DND-41 (cell line): ENCODE results near the gene FBXW4.

Source experiments
- ATAC-seq: fragments of 200-7000 bp; cut with Tn5 transposase; 3 replicates; pipeline ENCODE4 v1.9.1; 2021; ENCODE audit warnings: low read depth; ENCODE audit not compliant: insufficient read depth
- DNase-seq: peaks from one replicate; pipeline ENCODE4 v3.0.0-alpha.2; 2020
- H2AFZ ChIP-seq: 2 replicates; pipeline ENCODE4 v1.6.0; 2012; ENCODE audit warnings: low read depth, low read length
- H3K27ac ChIP-seq: 2 replicates; pipeline ENCODE4 v1.5.1; 2012; ENCODE audit warnings: low read length, inconsistent platforms
- H3K27me3 ChIP-seq: fragments of 200-600 bp; sonication (generic); 2 replicates; pipeline ENCODE4 v1.6.0; 2012; ENCODE audit warnings: low read length, mild to moderate bottlenecking, inconsistent platforms; ENCODE audit not compliant: insufficient read depth, poor library complexity
- H3K36me3 ChIP-seq: 2 replicates; pipeline ENCODE4 v1.5.1; 2012; ENCODE audit warnings: low read length, inconsistent platforms; ENCODE audit not compliant: insufficient read depth
- H3K4me1 ChIP-seq: 2 replicates; pipeline ENCODE4 v1.5.1; 2012; ENCODE audit warnings: mild to moderate bottlenecking, low read length; ENCODE audit not compliant: insufficient read depth
- H3K4me2 ChIP-seq: 2 replicates; pipeline ENCODE4 v1.6.0; 2012; ENCODE audit warnings: mild to moderate bottlenecking, moderate library complexity, low read length, inconsistent platforms; ENCODE audit not compliant: insufficient read depth
- H3K4me3 ChIP-seq, 2 experiments: fragments of 200-600 bp in 1 of 2; shearing (Covaris generic) in 1 of 2; 2 replicates each; pipeline ENCODE4 v1.5.1; 2012 to 2016; ENCODE audit warnings: inconsistent platforms in 2 of 2, low read length in 2 of 2, mild to moderate bottlenecking in 2 of 2, low read depth in 1 of 2, moderate library complexity in 1 of 2
- H3K79me2 ChIP-seq: 2 replicates; pipeline ENCODE4 v1.6.0; 2012; ENCODE audit warnings: low read length, inconsistent platforms; ENCODE audit not compliant: insufficient read depth
- H3K9ac ChIP-seq: 2 replicates; pipeline ENCODE4 v1.6.0; 2012; ENCODE audit warnings: low read depth, mild to moderate bottlenecking, inconsistent platforms, low read length, moderate library complexity
- H3K9me3 ChIP-seq: 2 replicates; pipeline ENCODE4 v1.5.1; 2012; ENCODE audit warnings: low read length, moderate library complexity, mild to moderate bottlenecking, inconsistent platforms; ENCODE audit not compliant: insufficient read depth, severe bottlenecking
- H4K20me1 ChIP-seq: 2 replicates; pipeline ENCODE4 v1.6.0; 2012; ENCODE audit warnings: low read length; ENCODE audit not compliant: insufficient read depth
- CTCF ChIP-seq: IDR thresholded peaks from 2 replicates; pipeline ENCODE4 v1.5.1; 2012; ENCODE audit warnings: borderline replicate concordance, low read length, moderate library complexity, mild to moderate bottlenecking; ENCODE audit not compliant: poor library complexity, severe bottlenecking; ENCODE audit errors: extremely low read depth
- EZH2 ChIP-seq: IDR thresholded peaks from 3 replicates; pipeline ENCODE4 v1.6.1; 2012; ENCODE audit warnings: borderline replicate concordance, low read depth, mild to moderate bottlenecking, moderate library complexity, low read length, inconsistent platforms; ENCODE audit not compliant: severe bottlenecking

The FBXW4 gene

DNA sequence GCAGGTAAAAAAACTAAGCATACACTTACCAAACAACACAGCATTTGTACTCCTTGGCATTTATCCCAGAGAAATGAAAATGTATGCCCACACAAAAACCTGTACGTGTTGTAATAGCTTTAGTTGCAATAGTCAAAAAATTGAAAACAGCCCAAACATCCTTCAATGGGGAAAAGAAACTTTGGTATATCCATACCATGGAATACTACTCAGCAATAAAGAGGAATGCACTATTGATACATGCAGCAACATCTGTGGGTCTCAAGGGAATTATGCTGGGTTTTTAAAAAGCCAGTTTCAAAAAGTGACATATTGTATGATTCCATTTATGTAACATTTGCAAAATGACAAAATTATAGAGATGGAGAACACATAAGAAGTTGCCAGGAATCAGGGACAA lies 71.4 kb downstream of the FBXW4 start:
- Histone ChIP-seq H3K27me3 (no peaks in the 10 kb centered on the region), H3K9me3 (no peaks in the 10 kb centered on the region), H3K4me2 (no peak overlapping the region), H3K9ac (no peak overlapping the region), H2AFZ (no peak overlapping the region), H4K20me1 (0 out of 2 replicates have a peak, but pooled peaks cover 4% of the 10 kb centered on the region), H3K4me1 (no peaks in the 10 kb centered on the region), H3K36me3 (peaks cover 51% of the 10 kb centered on the region), H3K27ac (no peak overlapping the region), H3K79me2 (no peaks in the 10 kb centered on the region), H3K4me3 (no peak overlapping the region)
- TF ChIP-seq EZH2 (no peak), CTCF (no peak)
- DNase-seq (no peak), ATAC-seq (no peak)

DNA sequence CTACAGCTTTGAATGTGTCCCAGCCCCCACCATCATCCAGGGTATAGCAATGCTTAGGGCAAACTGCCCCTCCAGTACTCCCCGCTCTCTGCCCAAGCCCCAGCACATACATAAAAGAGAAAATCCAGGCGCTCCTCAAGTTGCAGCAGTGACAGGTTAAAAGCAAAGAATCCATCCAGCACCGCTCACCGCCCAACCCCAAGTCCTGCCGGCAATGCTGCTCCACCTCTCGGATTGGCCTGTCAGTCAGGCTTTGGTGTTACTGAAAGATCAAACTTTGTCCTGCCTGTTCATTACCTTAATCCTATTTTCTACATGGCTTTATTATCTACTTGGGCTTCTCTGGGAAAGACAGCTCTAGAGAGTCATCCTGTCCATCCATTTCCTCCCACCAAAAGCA lies 75.0 kb downstream of the FBXW4 start:
- H3K4me3 ChIP-seq, result no peak overlapping the region
- H3K4me2 ChIP-seq, result no peak overlapping the region
- H3K9ac ChIP-seq, result no peak overlapping the region
- no peak for TF ChIP-seq EZH2
- TF ChIP-seq CTCF, result no peak
- H4K20me1 ChIP-seq, result peaks cover 4% of the 10 kb centered on the region; the same call in 1 of the 2 replicates
- H2AFZ ChIP-seq, result no peak overlapping the region
- H3K27ac ChIP-seq, result no peak overlapping the region
- no peaks in the 10 kb centered on the region for H3K27me3 ChIP-seq
- no peak for ATAC-seq
- DNase-seq, result no peak
- no peaks in the 10 kb centered on the region for H3K79me2 ChIP-seq
- no peaks in the 10 kb centered on the region for H3K4me1 ChIP-seq
- H3K36me3 ChIP-seq, result peaks cover 57% of the 10 kb centered on the region
- no peaks in the 10 kb centered on the region for H3K9me3 ChIP-seq

DNA sequence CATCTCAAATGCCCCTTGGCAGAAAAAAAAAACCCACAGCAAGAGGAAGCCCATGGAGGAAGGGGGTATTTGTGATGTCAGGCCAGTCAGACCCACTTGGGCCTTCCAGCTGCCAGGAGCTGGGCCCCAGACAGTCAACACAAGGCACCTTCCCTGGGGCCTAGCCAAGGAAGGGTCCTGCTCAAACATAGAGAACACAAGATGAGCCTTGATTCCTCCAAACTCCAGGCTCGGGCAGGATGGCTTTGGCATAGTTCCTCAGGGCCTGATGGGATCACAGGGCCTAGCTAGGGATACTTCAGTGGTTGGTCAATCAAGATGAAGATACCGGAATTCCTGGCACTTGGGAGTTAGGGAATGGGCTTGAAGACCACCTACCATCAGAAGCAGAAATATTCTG lies 76.1 kb downstream of the FBXW4 start:
- ATAC-seq (no peak), DNase-seq (no peak)
- Histone ChIP-seq H2AFZ (no peak overlapping the region), H3K4me2 (no peak overlapping the region), H3K36me3 (peaks cover 48% of the 10 kb centered on the region), H3K27ac (no peak overlapping the region), H3K9me3 (no peaks in the 10 kb centered on the region), H3K9ac (no peak overlapping the region), H3K4me3 (no peak overlapping the region), H3K27me3 (no peaks in the 10 kb centered on the region), H3K4me1 (no peaks in the 10 kb centered on the region), H4K20me1 (peaks cover 4% of the 10 kb centered on the region; the same call in 1 of the 2 replicates), H3K79me2 (no peaks in the 10 kb centered on the region)
- TF ChIP-seq CTCF (no peak), EZH2 (no peak)

DNA sequence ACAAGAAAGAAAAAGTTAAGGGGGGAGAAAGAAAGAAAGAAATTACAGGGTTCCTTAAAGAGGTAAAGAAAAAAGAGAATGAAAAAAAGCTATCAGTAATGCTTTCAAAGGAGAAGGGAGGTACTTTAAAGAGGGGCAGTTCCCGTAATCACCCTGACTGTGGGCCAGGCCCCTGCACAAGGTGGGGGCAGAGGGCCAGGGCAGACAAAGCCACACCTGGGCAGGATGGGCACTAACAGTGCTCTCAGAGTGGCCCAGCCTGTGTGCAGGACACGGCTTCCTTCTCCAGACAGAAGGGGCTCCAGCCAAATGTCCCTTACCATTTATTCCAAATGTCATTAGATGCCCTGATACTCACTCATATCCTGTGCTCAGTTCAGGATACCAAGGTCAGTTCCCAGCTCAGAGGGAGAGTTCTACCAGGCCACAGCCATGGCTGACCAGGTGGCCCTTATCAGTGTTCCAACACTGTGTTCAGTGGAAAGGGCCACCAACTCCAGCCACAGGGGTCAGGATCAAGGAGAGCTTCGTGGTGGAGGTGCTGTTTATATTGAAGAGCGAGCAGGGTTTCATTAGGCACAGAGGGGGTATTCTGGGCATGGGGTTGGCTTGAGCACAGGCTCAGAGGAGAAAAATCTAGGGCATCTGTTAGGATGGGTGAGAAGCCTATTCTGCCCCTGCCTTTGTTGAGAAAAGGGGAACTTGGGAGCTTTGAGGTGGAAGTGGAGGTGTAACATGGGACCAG lies 77.0 kb downstream of the FBXW4 start:
- ATAC-seq (no peak), DNase-seq (no peak)
- no peak overlapping the region for H3K9ac ChIP-seq
- H3K27ac ChIP-seq, result no peak overlapping the region
- TF ChIP-seq EZH2 (no peak), CTCF (no peak)
- H3K36me3 ChIP-seq, result peaks cover 43% of the 10 kb centered on the region
- no peaks in the 10 kb centered on the region for H3K79me2 ChIP-seq
- no peaks in the 10 kb centered on the region for H3K4me1 ChIP-seq
- H3K4me2 ChIP-seq, result no peak overlapping the region
- peaks cover 4% of the 10 kb centered on the region; the same call in 1 of the 2 replicates for H4K20me1 ChIP-seq
- H3K4me3 ChIP-seq, result no peak overlapping the region
- H2AFZ ChIP-seq, result no peak overlapping the region
- H3K27me3 ChIP-seq, result no peaks in the 10 kb centered on the region
- H3K9me3 ChIP-seq, result no peaks in the 10 kb centered on the region
